HEK293T (cell line): ENCODE measurements around the gene LAMTOR3.

ENCODE experiments used
- NFRKB ChIP-seq: fragments of 450-650 bp; IDR thresholded peaks from 2 replicates; pipeline ENCODE4 v1.6.1; 2016; ENCODE audit warnings: mild to moderate bottlenecking, moderate library complexity
- ZNF384 ChIP-seq: fragments of 450-650 bp; IDR thresholded peaks from 2 replicates; pipeline ENCODE4 v1.6.1; 2016

- TF ChIP-seq ZNF384 (no peak), NFRKB (no peak)
Measured at GRCh38 chr4:99845179-99845578, 49.0 kb downstream of the LAMTOR3 start.
